NCI-H187 (cell line): ENCODE measurements around the gene FGF12.

Experiments
- DNase-seq, 2 experiments: peaks; one replicate each; lab custom pipeline; 2025; lab: John Stamatoyannopoulos, UW

The FGF12 gene

GRCh38 chr3:192259661-192260060 lies 467.7 kb downstream of the FGF12 start:
- DNase-seq, result no peak

- no peak for DNase-seq
Measured at GRCh38 chr3:192258721-192259120, 468.6 kb downstream of the FGF12 start.

- no peak for DNase-seq
Measured at GRCh38 chr3:192255839-192256238, 471.5 kb downstream of the FGF12 start.

GRCh38 chr3:192253138-192253887 lies 474.0 kb downstream of the FGF12 start:
- no peak for DNase-seq

GRCh38 chr3:192249516-192249915 lies 477.8 kb downstream of the FGF12 start:
- no peak for DNase-seq

GRCh38 chr3:192246847-192247559 lies 480.3 kb downstream of the FGF12 start:
- DNase-seq, result no peak

GRCh38 chr3:192244591-192244990 lies 482.8 kb downstream of the FGF12 start:
- no peak for DNase-seq

GRCh38 chr3:192239956-192240355 lies 487.4 kb downstream of the FGF12 start:
- no peak for DNase-seq

- no peak for DNase-seq
Measured at GRCh38 chr3:192237992-192238608, 489.2 kb downstream of the FGF12 start.

- DNase-seq, result no peak
Measured at GRCh38 chr3:192229866-192230265, 497.5 kb downstream of the FGF12 start.

GRCh38 chr3:192224634-192225155 lies 502.6 kb downstream of the FGF12 start:
- DNase-seq, result no peak

GRCh38 chr3:192223815-192224214 lies 503.5 kb downstream of the FGF12 start:
- no peak for DNase-seq

GRCh38 chr3:192220915-192221314 lies 506.4 kb downstream of the FGF12 start:
- no peak for DNase-seq

GRCh38 chr3:192219926-192220325 lies 507.4 kb downstream of the FGF12 start:
- no peak for DNase-seq

- DNase-seq, result no peak
Measured at GRCh38 chr3:192216067-192216466, 511.3 kb downstream of the FGF12 start.

GRCh38 chr3:192212979-192213378 lies 514.4 kb downstream of the FGF12 start:
- DNase-seq, result no peak

GRCh38 chr3:192212335-192212734 lies 515.0 kb downstream of the FGF12 start:
- DNase-seq, result no peak

- DNase-seq, result no peak
Measured at GRCh38 chr3:192207651-192208050, 519.7 kb downstream of the FGF12 start.

GRCh38 chr3:192207239-192207638 lies 520.1 kb downstream of the FGF12 start:
- DNase-seq, result no peak

GRCh38 chr3:192194085-192194484 lies 533.3 kb downstream of the FGF12 start:
- no peak for DNase-seq

GRCh38 chr3:192188218-192188835 lies 539.0 kb downstream of the FGF12 start:
- DNase-seq, result peak in 1 of 2 experiments; percentile 21

- no peak for DNase-seq
Measured at GRCh38 chr3:192187485-192188051, 539.8 kb downstream of the FGF12 start.
